OCI-LY1 (cell line): ENCODE data around the gene SDC1.

Experiments
- H2AFZ ChIP-seq: fragments of 200-600 bp; sonication (generic), shearing (Covaris generic); 2 replicates; pipeline ENCODE4 v1.6.0; 2014; ENCODE audit warnings: antibody characterized with exemption, mild to moderate bottlenecking, low read length
- H3F3A ChIP-seq: fragments of 200-600 bp; sonication (generic), shearing (Covaris generic); 2 replicates; pipeline ENCODE4 v1.6.0; 2014; ENCODE audit warnings: mild to moderate bottlenecking, antibody characterized with exemption, low read length, moderate library complexity; ENCODE audit not compliant: insufficient read depth
- H3K27ac ChIP-seq: fragments of 200-600 bp; sonication (generic); 2 replicates; pipeline ENCODE4 v1.5.1; 2014; ENCODE audit warnings: low read length, mixed run types, mild to moderate bottlenecking, low read depth; ENCODE audit not compliant: poor library complexity, severe bottlenecking
- H3K27me3 ChIP-seq: fragments of 200-600 bp; sonication (generic); 2 replicates; pipeline ENCODE4 v1.6.0; 2014; ENCODE audit warnings: antibody characterized with exemption, mild to moderate bottlenecking, low read length, moderate library complexity; ENCODE audit not compliant: insufficient read depth
- H3K36me3 ChIP-seq: fragments of 200-600 bp; sonication (generic); 2 replicates; pipeline ENCODE4 v1.6.1; 2014; ENCODE audit warnings: mild to moderate bottlenecking, antibody characterized with exemption, low read length, moderate library complexity, mixed read lengths; ENCODE audit not compliant: insufficient read depth
- H3K4me1 ChIP-seq: fragments of 200-600 bp; sonication (generic); 2 replicates; pipeline ENCODE4 v1.5.1; 2014; ENCODE audit warnings: mild to moderate bottlenecking, low read length, moderate library complexity; ENCODE audit not compliant: insufficient read depth, severe bottlenecking
- H3K4me2 ChIP-seq: fragments of 200-600 bp; sonication (generic), shearing (Covaris generic); 2 replicates; pipeline ENCODE4 v1.6.1; 2014; ENCODE audit warnings: low read length
- H3K4me3 ChIP-seq: fragments of 200-600 bp; sonication (generic); 2 replicates; pipeline ENCODE4 v1.5.1; 2014; ENCODE audit warnings: low read length, low read depth, mild to moderate bottlenecking, mixed read lengths; ENCODE audit not compliant: poor library complexity, severe bottlenecking
- H3K79me2 ChIP-seq: fragments of 200-600 bp; shearing (Covaris generic); 2 replicates; pipeline ENCODE4 v1.6.1; 2016; ENCODE audit warnings: mixed run types, low read length, mixed read lengths; ENCODE audit not compliant: insufficient read depth
- H3K9ac ChIP-seq: fragments of 200-600 bp; sonication (generic), shearing (Covaris generic); 2 replicates; pipeline ENCODE4 v1.6.1; 2014; ENCODE audit warnings: mild to moderate bottlenecking, low read length, mixed read lengths
- H3K9me2 ChIP-seq: fragments of 200-600 bp; sonication (generic), shearing (Covaris generic); 2 replicates; pipeline ENCODE4 v1.6.1; 2014; ENCODE audit warnings: low read depth, mild to moderate bottlenecking, low read length, mixed read lengths
- H3K9me3 ChIP-seq: fragments of 200-600 bp; shearing (Covaris generic); 2 replicates; pipeline ENCODE4 v1.6.1; 2014; ENCODE audit warnings: low read length, mixed read lengths
- H4K20me1 ChIP-seq: fragments of 200-600 bp; sonication (generic), shearing (Covaris generic); 2 replicates; pipeline ENCODE4 v1.6.0; 2016; ENCODE audit warnings: mild to moderate bottlenecking, low read length; ENCODE audit not compliant: insufficient read depth
- EZH2 ChIP-seq: fragments of 200-600 bp; sonication (generic), shearing (Covaris generic); IDR thresholded peaks from 2 replicates; pipeline ENCODE4 v1.8.0; 2017; ENCODE audit warnings: borderline replicate concordance, mixed run types, mild to moderate bottlenecking, antibody characterized with exemption, low read length, moderate library complexity, mixed read lengths
- TF ChIP-seq, protein P1 (sequence below): fragments of 200-600 bp; sonication (generic), shearing (Covaris generic); IDR thresholded peaks from 2 replicates; pipeline ENCODE4 v1.5.1; 2017; ENCODE audit warnings: mild to moderate bottlenecking, antibody characterized with exemption, low read length, moderate library complexity, mixed read lengths

The SDC1 gene

DNA sequence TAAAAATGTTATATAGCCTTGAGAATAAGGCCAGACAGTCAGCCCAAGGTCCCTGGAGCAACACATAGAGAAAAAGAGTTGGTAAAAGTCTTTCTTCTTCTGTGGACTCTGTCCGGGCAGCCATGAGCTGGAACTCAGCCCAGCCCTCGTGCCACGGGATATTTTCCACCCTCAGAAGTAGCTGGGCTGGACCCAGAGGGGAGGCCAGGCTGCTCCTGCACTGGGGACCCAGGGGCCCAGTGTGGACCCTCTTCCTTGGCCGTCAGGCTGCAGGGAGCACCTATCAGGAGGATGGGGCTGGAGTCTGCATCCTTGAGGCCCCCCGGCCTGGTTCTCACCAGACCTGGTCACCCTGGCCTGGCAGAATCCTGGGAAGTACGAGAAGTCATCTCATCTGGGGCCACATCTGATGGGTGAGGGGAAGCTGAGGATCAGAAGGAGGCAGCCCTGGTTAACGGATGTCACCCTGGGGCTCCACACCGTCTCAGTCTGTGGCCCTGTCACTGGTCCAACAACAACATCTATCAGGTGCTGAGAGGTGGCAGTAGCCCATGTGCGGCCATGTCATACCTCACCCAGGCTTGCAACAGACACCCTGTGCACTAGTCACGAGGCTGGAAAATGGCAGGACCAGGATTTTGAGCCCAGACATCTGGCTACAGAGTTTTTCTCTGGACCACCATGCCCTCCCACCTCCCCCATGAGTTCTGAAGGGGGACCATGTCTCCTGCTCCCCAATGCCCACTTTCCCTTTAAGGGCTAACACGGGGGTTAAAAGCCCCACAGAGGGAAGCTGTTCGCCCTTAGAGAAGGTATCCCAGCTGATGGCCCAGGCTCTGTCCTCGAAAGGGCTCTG is 33.0 kb downstream of the SDC1 start:
- H3F3A ChIP-seq = no peaks in the 10 kb centered on the region
- H3K36me3 ChIP-seq = no peaks in the 10 kb centered on the region
- no peaks in the 10 kb centered on the region for H3K4me1 ChIP-seq
- H3K9me2 ChIP-seq = no peaks in the 10 kb centered on the region
- peaks cover 18% of the 10 kb centered on the region; the same call in 1 of the 2 replicates for H3K27me3 ChIP-seq
- TF ChIP-seq, protein P1, sequence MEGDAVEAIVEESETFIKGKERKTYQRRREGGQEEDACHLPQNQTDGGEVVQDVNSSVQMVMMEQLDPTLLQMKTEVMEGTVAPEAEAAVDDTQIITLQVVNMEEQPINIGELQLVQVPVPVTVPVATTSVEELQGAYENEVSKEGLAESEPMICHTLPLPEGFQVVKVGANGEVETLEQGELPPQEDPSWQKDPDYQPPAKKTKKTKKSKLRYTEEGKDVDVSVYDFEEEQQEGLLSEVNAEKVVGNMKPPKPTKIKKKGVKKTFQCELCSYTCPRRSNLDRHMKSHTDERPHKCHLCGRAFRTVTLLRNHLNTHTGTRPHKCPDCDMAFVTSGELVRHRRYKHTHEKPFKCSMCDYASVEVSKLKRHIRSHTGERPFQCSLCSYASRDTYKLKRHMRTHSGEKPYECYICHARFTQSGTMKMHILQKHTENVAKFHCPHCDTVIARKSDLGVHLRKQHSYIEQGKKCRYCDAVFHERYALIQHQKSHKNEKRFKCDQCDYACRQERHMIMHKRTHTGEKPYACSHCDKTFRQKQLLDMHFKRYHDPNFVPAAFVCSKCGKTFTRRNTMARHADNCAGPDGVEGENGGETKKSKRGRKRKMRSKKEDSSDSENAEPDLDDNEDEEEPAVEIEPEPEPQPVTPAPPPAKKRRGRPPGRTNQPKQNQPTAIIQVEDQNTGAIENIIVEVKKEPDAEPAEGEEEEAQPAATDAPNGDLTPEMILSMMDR = no peak
- no peak for TF ChIP-seq EZH2
- H3K79me2 ChIP-seq = no peaks in the 10 kb centered on the region
- H3K9ac ChIP-seq = no peak overlapping the region
- no peak overlapping the region for H2AFZ ChIP-seq
- H3K9me3 ChIP-seq = no peaks in the 10 kb centered on the region
- H3K4me3 ChIP-seq = no peak overlapping the region
- no peaks in the 10 kb centered on the region for H4K20me1 ChIP-seq
- H3K27ac ChIP-seq = no peak overlapping the region
- no peak overlapping the region for H3K4me2 ChIP-seq

DNA sequence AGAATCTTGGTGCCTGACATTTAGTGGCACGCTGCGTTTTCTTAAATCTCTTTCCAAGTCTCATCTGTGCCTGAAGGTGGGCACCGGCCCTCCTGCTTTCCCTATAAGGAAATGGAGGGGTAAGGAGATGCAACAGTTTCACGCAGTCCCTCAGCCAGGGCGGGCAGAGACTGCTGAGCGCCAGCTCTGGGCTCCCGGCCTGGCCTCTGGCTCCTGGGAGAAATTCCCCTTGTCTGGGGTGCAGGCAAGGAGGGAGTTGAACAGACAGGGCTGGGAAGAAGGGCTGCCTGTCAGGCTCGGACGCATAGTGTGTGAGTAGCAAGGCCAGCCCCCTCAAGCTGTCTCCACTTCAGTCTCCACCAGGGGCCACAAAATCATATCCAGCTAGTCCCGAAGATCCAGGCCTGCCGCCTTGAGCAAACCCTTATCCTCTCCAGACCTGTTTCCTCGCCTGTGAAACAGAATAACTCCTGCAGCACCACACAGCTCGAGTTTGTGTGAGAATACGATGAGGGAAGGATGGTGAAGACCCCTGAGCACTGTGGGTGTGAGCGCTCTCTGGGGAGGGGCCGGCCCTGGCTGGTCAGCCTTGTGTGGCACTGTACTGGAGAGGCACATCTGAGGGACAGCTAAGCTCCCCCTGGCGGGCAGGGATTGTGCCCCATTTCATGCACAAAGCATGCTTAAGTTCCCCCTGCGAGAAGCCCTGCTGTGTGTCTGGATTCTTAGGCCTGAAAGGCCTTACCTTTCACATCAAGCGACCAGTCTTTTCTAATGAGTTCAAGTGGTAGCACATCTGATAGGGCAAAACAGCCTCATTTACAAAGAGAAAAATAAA is 33.8 kb downstream of the SDC1 start:
- H3K4me1 ChIP-seq = no peaks in the 10 kb centered on the region
- no peaks in the 10 kb centered on the region for H3K9me2 ChIP-seq
- H2AFZ ChIP-seq = no peak overlapping the region
- H3K4me2 ChIP-seq = no peak overlapping the region
- no peak overlapping the region for H3K27ac ChIP-seq
- H3K27me3 ChIP-seq = peaks cover 20% of the 10 kb centered on the region; the same call in 1 of the 2 replicates
- H3K9ac ChIP-seq = no peak overlapping the region
- H3F3A ChIP-seq = no peaks in the 10 kb centered on the region
- no peaks in the 10 kb centered on the region for H3K36me3 ChIP-seq
- no peaks in the 10 kb centered on the region for H4K20me1 ChIP-seq
- TF ChIP-seq, protein P1 = no peak
- TF ChIP-seq EZH2 = no peak
- no peaks in the 10 kb centered on the region for H3K9me3 ChIP-seq
- H3K4me3 ChIP-seq = no peak overlapping the region
- H3K79me2 ChIP-seq = no peaks in the 10 kb centered on the region

DNA sequence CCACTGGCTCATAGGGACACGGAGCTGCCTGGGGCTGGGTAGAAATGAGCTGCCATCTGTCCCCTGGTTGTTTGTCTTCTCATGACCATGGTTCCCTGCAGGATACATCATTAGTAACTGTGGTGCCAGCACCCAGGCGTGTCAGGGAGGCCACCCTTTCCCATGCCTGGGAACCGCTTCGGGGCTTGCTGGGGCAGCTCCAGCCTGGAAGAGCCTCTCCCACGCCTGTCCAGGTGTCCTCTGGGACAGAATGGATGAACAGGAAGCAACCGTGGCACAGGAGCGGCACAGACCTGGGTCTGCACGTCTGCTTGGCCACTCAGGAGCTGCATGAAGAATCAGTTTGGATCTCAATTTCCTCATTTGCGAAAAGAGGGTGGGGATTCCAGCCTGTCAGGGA is 34.8 kb downstream of the SDC1 start:
- Histone ChIP-seq H3K27me3 (peaks cover 20% of the 10 kb centered on the region; the same call in 1 of the 2 replicates), H3K4me1 (no peaks in the 10 kb centered on the region), H3K4me2 (no peak overlapping the region), H4K20me1 (no peaks in the 10 kb centered on the region), H3K9ac (no peak overlapping the region), H3K36me3 (no peaks in the 10 kb centered on the region), H3F3A (no peaks in the 10 kb centered on the region), H3K27ac (no peak overlapping the region), H2AFZ (no peak overlapping the region), H3K4me3 (no peak overlapping the region), H3K79me2 (no peaks in the 10 kb centered on the region), H3K9me2 (no peaks in the 10 kb centered on the region), H3K9me3 (no peaks in the 10 kb centered on the region)
- TF ChIP-seq, protein P1 = no peak
- no peak for TF ChIP-seq EZH2
